Activated T-helper 2 cell treated with anti-CD3 and anti-CD28 coated beads, Interferon-gamma antibody, Interleukin-2, Interleukin-4, amounts not matched to agents 10 μg/mL and 5 μg/mL and 100 μg/mL, durations not matched to agents 14 hours and 24 hours and 36 hours (primary cell): ENCODE data around the gene SS18L1. TPM values are rescaled to one million over a fixed set of nuclear protein-coding genes. Genes with fewer than 3 reads are reported as not detected.

Source experiments
- DNase-seq: peaks from one replicate; pipeline ENCODE4 v3.0.0; 2021; ENCODE audit warnings: low spot score
- H3K27ac Mint-ChIP-seq: one replicate; pipeline ENCODE4 v1.8.0; 2021; ENCODE audit warnings: mixed read lengths
- H3K27me3 Mint-ChIP-seq: one replicate; pipeline ENCODE4 v1.8.0; 2021; ENCODE audit warnings: low read depth, mixed read lengths
- H3K36me3 Mint-ChIP-seq: one replicate; pipeline ENCODE4 v1.8.0; 2021; ENCODE audit warnings: low read depth, mixed read lengths
- H3K4me1 Mint-ChIP-seq: one replicate; pipeline ENCODE4 v1.8.0; 2021; ENCODE audit warnings: low read depth, mixed read lengths
- H3K4me3 Mint-ChIP-seq: one replicate; pipeline ENCODE4 v1.8.0; 2021; ENCODE audit warnings: low read depth, mild to moderate bottlenecking, moderate library complexity, mixed read lengths
- H3K9me3 Mint-ChIP-seq: one replicate; pipeline ENCODE4 v1.8.0; 2021; ENCODE audit warnings: mixed read lengths
- intact Hi-C: fragments of 100-400 bp; cut with micrococcal nuclease; formaldehyde crosslinking; loops from one replicate; pipeline ENCODE4 v1.15.1; 2023
- total RNA-seq: library from RNA; stranded (reverse); gene quantifications from 2 replicates; pipeline ENCODE4 v1.2.3, GENCODE V29; 2022

The SS18L1 gene
- total RNA-seq, 1 donor from 2014 or later = 26.0 TPM

- intact Hi-C loops = no loop called here
- H3K4me3 Mint-ChIP-seq = no peak overlapping the region
- no peaks in the 10 kb centered on the region for H3K27me3 Mint-ChIP-seq
- DNase-seq = no peak
- peaks cover 1% of the 10 kb centered on the region for H3K4me1 Mint-ChIP-seq
- no peaks in the 10 kb centered on the region for H3K9me3 Mint-ChIP-seq
- H3K27ac Mint-ChIP-seq = no peak overlapping the region
- peaks cover 29% of the 10 kb centered on the region for H3K36me3 Mint-ChIP-seq
These were observed 49.1 kb downstream of the SS18L1 start for GRCh38 chr20:62192635-62193034.

- H3K27me3 Mint-ChIP-seq = no peaks in the 10 kb centered on the region
- H3K36me3 Mint-ChIP-seq = peaks cover 33% of the 10 kb centered on the region
- DNase-seq = no peak
- no peaks in the 10 kb centered on the region for H3K9me3 Mint-ChIP-seq
- intact Hi-C loops = no loop called here
- H3K4me1 Mint-ChIP-seq = no peaks in the 10 kb centered on the region
- no peak overlapping the region for H3K27ac Mint-ChIP-seq
- no peak overlapping the region for H3K4me3 Mint-ChIP-seq
These were observed 49.8 kb downstream of the SS18L1 start for GRCh38 chr20:62193079-62194025.

- Mint-ChIP-seq H3K4me1 (no peaks in the 10 kb centered on the region), H3K36me3 (peaks cover 44% of the 10 kb centered on the region), H3K27me3 (no peaks in the 10 kb centered on the region), H3K9me3 (no peaks in the 10 kb centered on the region), H3K27ac (no peak overlapping the region), H3K4me3 (no peak overlapping the region)
- DNase-seq = no peak
- intact Hi-C loops = no loop called here
These were observed 51.5 kb downstream of the SS18L1 start for GRCh38 chr20:62195075-62195405.

GRCh38 chr20:62195736-62196135 is 52.2 kb downstream of the SS18L1 start:
- Mint-ChIP-seq H3K4me1 (no peaks in the 10 kb centered on the region), H3K27me3 (no peaks in the 10 kb centered on the region), H3K9me3 (no peaks in the 10 kb centered on the region), H3K27ac (no peak overlapping the region), H3K4me3 (no peak overlapping the region), H3K36me3 (peaks cover 45% of the 10 kb centered on the region)
- intact Hi-C loops = no loop called here
- DNase-seq = no peak

- H3K4me3 Mint-ChIP-seq = no peak overlapping the region
- no peaks in the 10 kb centered on the region for H3K27me3 Mint-ChIP-seq
- no peak overlapping the region for H3K27ac Mint-ChIP-seq
- H3K36me3 Mint-ChIP-seq = peaks cover 44% of the 10 kb centered on the region
- no peaks in the 10 kb centered on the region for H3K4me1 Mint-ChIP-seq
- intact Hi-C loops = no loop called here
- no peaks in the 10 kb centered on the region for H3K9me3 Mint-ChIP-seq
- DNase-seq = no peak
These were observed 52.7 kb downstream of the SS18L1 start for GRCh38 chr20:62196286-62196685.

- intact Hi-C loops = no loop called here
- Mint-ChIP-seq H3K27ac (no peak overlapping the region), H3K4me1 (no peaks in the 10 kb centered on the region), H3K9me3 (no peaks in the 10 kb centered on the region), H3K36me3 (peaks cover 48% of the 10 kb centered on the region), H3K4me3 (no peak overlapping the region), H3K27me3 (no peaks in the 10 kb centered on the region)
- DNase-seq = no peak
These were observed 53.7 kb downstream of the SS18L1 start for GRCh38 chr20:62197311-62197710.

GRCh38 chr20:62197801-62198200 is 54.2 kb downstream of the SS18L1 start:
- no peaks in the 10 kb centered on the region for H3K4me1 Mint-ChIP-seq
- no peak overlapping the region for H3K4me3 Mint-ChIP-seq
- no peaks in the 10 kb centered on the region for H3K9me3 Mint-ChIP-seq
- intact Hi-C loops = no loop called here
- no peak overlapping the region for H3K27ac Mint-ChIP-seq
- no peaks in the 10 kb centered on the region for H3K27me3 Mint-ChIP-seq
- no peak for DNase-seq
- peaks cover 48% of the 10 kb centered on the region for H3K36me3 Mint-ChIP-seq

GRCh38 chr20:62198496-62198895 is 54.9 kb downstream of the SS18L1 start:
- peaks cover 48% of the 10 kb centered on the region for H3K36me3 Mint-ChIP-seq
- H3K4me3 Mint-ChIP-seq = no peak overlapping the region
- intact Hi-C loops = no loop called here
- DNase-seq = no peak
- H3K9me3 Mint-ChIP-seq = no peaks in the 10 kb centered on the region
- H3K27ac Mint-ChIP-seq = no peak overlapping the region
- H3K27me3 Mint-ChIP-seq = no peaks in the 10 kb centered on the region
- H3K4me1 Mint-ChIP-seq = no peaks in the 10 kb centered on the region

GRCh38 chr20:62198931-62199330 is 55.4 kb downstream of the SS18L1 start:
- no peaks in the 10 kb centered on the region for H3K27me3 Mint-ChIP-seq
- H3K4me3 Mint-ChIP-seq = no peak overlapping the region
- no peaks in the 10 kb centered on the region for H3K4me1 Mint-ChIP-seq
- H3K27ac Mint-ChIP-seq = no peak overlapping the region
- H3K9me3 Mint-ChIP-seq = no peaks in the 10 kb centered on the region
- intact Hi-C loops = no loop called here
- H3K36me3 Mint-ChIP-seq = peaks cover 49% of the 10 kb centered on the region
- DNase-seq = no peak

GRCh38 chr20:62200491-62201172 is 57.1 kb downstream of the SS18L1 start:
- Mint-ChIP-seq H3K9me3 (no peaks in the 10 kb centered on the region), H3K27me3 (no peaks in the 10 kb centered on the region), H3K4me3 (no peak overlapping the region), H3K4me1 (no peaks in the 10 kb centered on the region), H3K36me3 (peaks cover 43% of the 10 kb centered on the region), H3K27ac (no peak overlapping the region)
- intact Hi-C loops = no loop called here
- DNase-seq = no peak

- H3K27me3 Mint-ChIP-seq = no peaks in the 10 kb centered on the region
- H3K9me3 Mint-ChIP-seq = no peaks in the 10 kb centered on the region
- H3K4me3 Mint-ChIP-seq = no peak overlapping the region
- no peak for DNase-seq
- no peaks in the 10 kb centered on the region for H3K4me1 Mint-ChIP-seq
- intact Hi-C loops = no loop called here
- H3K27ac Mint-ChIP-seq = no peak overlapping the region
- peaks cover 40% of the 10 kb centered on the region for H3K36me3 Mint-ChIP-seq
These were observed 57.9 kb downstream of the SS18L1 start for GRCh38 chr20:62201173-62202082.

GRCh38 chr20:62202083-62202395 is 58.5 kb downstream of the SS18L1 start:
- no peak overlapping the region for H3K4me3 Mint-ChIP-seq
- intact Hi-C loops = no loop called here
- H3K27ac Mint-ChIP-seq = no peak overlapping the region
- no peaks in the 10 kb centered on the region for H3K4me1 Mint-ChIP-seq
- H3K27me3 Mint-ChIP-seq = no peaks in the 10 kb centered on the region
- no peaks in the 10 kb centered on the region for H3K9me3 Mint-ChIP-seq
- peaks cover 40% of the 10 kb centered on the region for H3K36me3 Mint-ChIP-seq
- DNase-seq = no peak
